Stimulated activated CD8-positive, alpha-beta memory T cell treated with anti-CD3 and anti-CD28 coated beads, Interleukin-15, amount 100 ng/mL, for 24 hours (primary cell): Measurements from ENCODE around the gene NBAS.
"Not testable (repeated sequence)": the region's sequence is repeated elsewhere in the genome, so short reads cannot be mapped to it uniquely, and the experiment has no call there.

Experiments used
- DNase-seq: peaks from one replicate; pipeline ENCODE4 v3.0.0-alpha.2; 2020; ENCODE audit warnings: low read depth

Gene NBAS

GRCh38 chr2:15260835-15261234, 300.3 kb downstream of the NBAS start:
- DNase-seq = no peak

- no peak for DNase-seq
Measured at GRCh38 chr2:15260196-15260595, 300.9 kb downstream of the NBAS start.

GRCh38 chr2:15259356-15259756, 301.8 kb downstream of the NBAS start:
- DNase-seq = no peak

- not testable (repeated sequence) for DNase-seq
Measured at GRCh38 chr2:15258385-15258784, 302.7 kb downstream of the NBAS start.

GRCh38 chr2:15253835-15254286, 307.3 kb downstream of the NBAS start:
- no peak for DNase-seq

GRCh38 chr2:15253247-15253646, 307.9 kb downstream of the NBAS start:
- no peak for DNase-seq

- no peak for DNase-seq
Measured at GRCh38 chr2:15251753-15252152, 309.4 kb downstream of the NBAS start.

- DNase-seq = not testable (repeated sequence)
Measured at GRCh38 chr2:15250946-15251345, 310.2 kb downstream of the NBAS start.

- no peak for DNase-seq
Measured at GRCh38 chr2:15246870-15247269, 314.3 kb downstream of the NBAS start.

- DNase-seq = no peak
Measured at GRCh38 chr2:15243762-15244161, 317.4 kb downstream of the NBAS start.

- DNase-seq = no peak
Measured at GRCh38 chr2:15242936-15243461, 318.1 kb downstream of the NBAS start.

GRCh38 chr2:15241929-15242328, 319.2 kb downstream of the NBAS start:
- no peak for DNase-seq

- no peak for DNase-seq
Measured at GRCh38 chr2:15241201-15241600, 319.9 kb downstream of the NBAS start.

- DNase-seq = no peak
Measured at GRCh38 chr2:15238028-15238427, 323.1 kb downstream of the NBAS start.

- no peak for DNase-seq
Measured at GRCh38 chr2:15230599-15231192, 330.4 kb downstream of the NBAS start.

GRCh38 chr2:15226661-15227060, 334.5 kb downstream of the NBAS start:
- DNase-seq = no peak

GRCh38 chr2:15225131-15225530, 336.0 kb downstream of the NBAS start:
- DNase-seq = no peak

GRCh38 chr2:15224641-15225040, 336.5 kb downstream of the NBAS start:
- no peak for DNase-seq

GRCh38 chr2:15223887-15224286, 337.2 kb downstream of the NBAS start:
- no peak for DNase-seq

GRCh38 chr2:15222856-15223255, 338.3 kb downstream of the NBAS start:
- DNase-seq = no peak

GRCh38 chr2:15220603-15221002, 340.5 kb downstream of the NBAS start:
- no peak for DNase-seq

- no peak for DNase-seq
Measured at GRCh38 chr2:15218423-15219086, 342.6 kb downstream of the NBAS start.

- no peak for DNase-seq
Measured at GRCh38 chr2:15212249-15212648, 348.9 kb downstream of the NBAS start.

GRCh38 chr2:15210542-15210941, 350.6 kb downstream of the NBAS start:
- DNase-seq = not testable (repeated sequence)
